ENCODE measurements around the gene PA2G4. TPM values are rescaled to one million over a fixed set of nuclear protein-coding genes. Genes with fewer than 3 reads are reported as not detected.

The PA2G4 gene
- polyA plus RNA-seq, 1 donor (not counting 4 experiments of a cell fraction or from before 2014, with no cell fraction given) = 480 TPM

DNA sequence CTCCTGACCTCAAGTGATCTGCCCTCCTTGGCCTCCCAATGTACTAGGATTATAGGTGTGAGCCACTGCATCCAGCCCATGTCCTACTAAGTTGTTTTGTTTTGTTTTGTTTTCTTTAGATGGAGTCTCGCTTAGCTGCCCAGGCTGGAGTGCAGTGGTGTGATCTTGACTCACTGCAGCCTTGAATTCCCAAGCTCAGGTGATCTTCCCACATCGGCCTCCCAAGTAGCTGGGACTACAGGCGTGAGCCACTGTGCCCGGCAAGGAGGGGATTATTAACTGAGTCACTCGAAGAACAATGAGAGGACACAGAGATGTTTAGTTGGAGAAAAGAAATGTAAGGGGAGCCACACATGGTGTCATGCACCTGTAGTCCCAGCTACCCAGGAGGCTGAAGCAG lies 42.4 kb upstream of the PA2G4 start:
- Histone ChIP-seq H2AFZ (ENCODE audit: control insufficient read depth, low read length) (no peak overlapping the region), H3K9me3 (ENCODE audit: control insufficient read depth, low read depth, low read length) (no peaks in the 10 kb centered on the region), H3K27me3 (ENCODE audit: control insufficient read depth, extremely low read depth, insufficient read depth, low read length) (no peaks in the 10 kb centered on the region), H3K9ac (ENCODE audit: control insufficient read depth, extremely low read depth, insufficient read depth, low read length) (no peak overlapping the region), H4K20me1 (ENCODE audit: control insufficient read depth, extremely low read depth, insufficient read depth, low read length) (no peaks in the 10 kb centered on the region), H3K79me2 (ENCODE audit: control insufficient read depth, insufficient read depth, low read length) (no peaks in the 10 kb centered on the region), H3K36me3 (ENCODE audit: control insufficient read depth in 2 of 2, extremely low read depth in 1 of 2, insufficient read depth in 2 of 2, low read length in 2 of 2) (no peaks in the 10 kb centered on the region), H3K4me2 (ENCODE audit: control insufficient read depth, extremely low read depth, insufficient read depth, low read depth, low read length) (no peak overlapping the region), H3K4me3 (ENCODE audit: control insufficient read depth in 2 of 3, extremely low read depth in 1 of 3, insufficient read depth in 2 of 3, low read depth in 1 of 3, low read length in 3 of 3) (no peak overlapping the region), H3K9me1 (ENCODE audit: control insufficient read depth, extremely low read depth, insufficient read depth, low read length) (no peaks in the 10 kb centered on the region), H3K4me1 (ENCODE audit: control insufficient read depth, extremely low read depth, insufficient read depth, low read length) (peaks cover 4% of the 10 kb centered on the region), H3K27ac (ENCODE audit: control insufficient read depth, insufficient read depth, low read length) (no peak overlapping the region)
- dilution Hi-C loops (cut with MboI; ENCODE audit: extremely low pct_ligation_motif_present, low sequenced_read_pairs) = no loop called here
- no peak for FAIRE-seq
- TF ChIP-seq EZH2 (IDR thresholded peaks at IDR 0.05; ENCODE audit: low read length) = no peak
- TF ChIP-seq, protein P1, sequence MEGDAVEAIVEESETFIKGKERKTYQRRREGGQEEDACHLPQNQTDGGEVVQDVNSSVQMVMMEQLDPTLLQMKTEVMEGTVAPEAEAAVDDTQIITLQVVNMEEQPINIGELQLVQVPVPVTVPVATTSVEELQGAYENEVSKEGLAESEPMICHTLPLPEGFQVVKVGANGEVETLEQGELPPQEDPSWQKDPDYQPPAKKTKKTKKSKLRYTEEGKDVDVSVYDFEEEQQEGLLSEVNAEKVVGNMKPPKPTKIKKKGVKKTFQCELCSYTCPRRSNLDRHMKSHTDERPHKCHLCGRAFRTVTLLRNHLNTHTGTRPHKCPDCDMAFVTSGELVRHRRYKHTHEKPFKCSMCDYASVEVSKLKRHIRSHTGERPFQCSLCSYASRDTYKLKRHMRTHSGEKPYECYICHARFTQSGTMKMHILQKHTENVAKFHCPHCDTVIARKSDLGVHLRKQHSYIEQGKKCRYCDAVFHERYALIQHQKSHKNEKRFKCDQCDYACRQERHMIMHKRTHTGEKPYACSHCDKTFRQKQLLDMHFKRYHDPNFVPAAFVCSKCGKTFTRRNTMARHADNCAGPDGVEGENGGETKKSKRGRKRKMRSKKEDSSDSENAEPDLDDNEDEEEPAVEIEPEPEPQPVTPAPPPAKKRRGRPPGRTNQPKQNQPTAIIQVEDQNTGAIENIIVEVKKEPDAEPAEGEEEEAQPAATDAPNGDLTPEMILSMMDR (optimal IDR thresholded peaks at IDR 0.05 in 1 of 3, IDR thresholded peaks at IDR 0.05 in 1 of 3, conservative IDR thresholded peaks at IDR 0.05 in 1 of 3; ENCODE audit: extremely low read depth in 1 of 3, insufficient read depth in 2 of 3, low read length in 3 of 3) = no peak
- DNase-seq (ENCODE audit: low read depth, low spot score) = no peak

DNA sequence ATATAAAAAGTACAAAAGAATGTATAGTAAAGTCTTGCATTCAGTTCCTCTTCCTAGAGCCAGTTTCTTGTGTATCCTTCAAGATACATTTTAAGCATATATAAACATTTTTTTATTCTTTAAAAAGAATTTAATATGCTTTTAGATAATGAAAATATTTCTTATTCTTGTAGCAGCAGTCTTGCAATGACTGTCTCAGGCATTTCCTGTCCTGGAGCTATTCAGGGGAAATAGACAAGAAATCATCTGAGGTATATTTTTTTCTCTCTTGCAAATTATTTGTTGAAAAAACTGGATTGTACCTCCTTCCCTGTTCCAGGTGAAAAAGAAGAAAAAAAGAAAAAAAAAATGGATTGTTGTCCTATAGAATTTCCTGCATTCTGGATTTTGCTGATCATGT lies 41.4 kb upstream of the PA2G4 start:
- H3K4me3 ChIP-seq (ENCODE audit: control insufficient read depth in 2 of 3, extremely low read depth in 1 of 3, insufficient read depth in 2 of 3, low read depth in 1 of 3, low read length in 3 of 3) = no peak overlapping the region
- peaks cover 4% of the 10 kb centered on the region for H3K4me1 ChIP-seq (ENCODE audit: control insufficient read depth, extremely low read depth, insufficient read depth, low read length)
- H3K36me3 ChIP-seq (ENCODE audit: control insufficient read depth in 2 of 2, extremely low read depth in 1 of 2, insufficient read depth in 2 of 2, low read length in 2 of 2) = no peaks in the 10 kb centered on the region
- no peaks in the 10 kb centered on the region for H4K20me1 ChIP-seq (ENCODE audit: control insufficient read depth, extremely low read depth, insufficient read depth, low read length)
- FAIRE-seq (no peak), DNase-seq (ENCODE audit: low read depth, low spot score) (no peak)
- H3K79me2 ChIP-seq (ENCODE audit: control insufficient read depth, insufficient read depth, low read length) = no peaks in the 10 kb centered on the region
- H3K4me2 ChIP-seq (ENCODE audit: control insufficient read depth, extremely low read depth, insufficient read depth, low read depth, low read length) = no peak overlapping the region
- no peak overlapping the region for H3K9ac ChIP-seq (ENCODE audit: control insufficient read depth, extremely low read depth, insufficient read depth, low read length)
- H2AFZ ChIP-seq (ENCODE audit: control insufficient read depth, low read length) = no peak overlapping the region
- dilution Hi-C loops (cut with MboI; ENCODE audit: extremely low pct_ligation_motif_present, low sequenced_read_pairs) = no loop called here
- no peaks in the 10 kb centered on the region for H3K9me3 ChIP-seq (ENCODE audit: control insufficient read depth, low read depth, low read length)
- H3K9me1 ChIP-seq (ENCODE audit: control insufficient read depth, extremely low read depth, insufficient read depth, low read length) = no peaks in the 10 kb centered on the region
- no peak for TF ChIP-seq EZH2 (IDR thresholded peaks at IDR 0.05; ENCODE audit: low read length)
- TF ChIP-seq, protein P1 (optimal IDR thresholded peaks at IDR 0.05 in 1 of 3, IDR thresholded peaks at IDR 0.05 in 1 of 3, conservative IDR thresholded peaks at IDR 0.05 in 1 of 3; ENCODE audit: extremely low read depth in 1 of 3, insufficient read depth in 2 of 3, low read length in 3 of 3) = no peak
- no peak overlapping the region for H3K27ac ChIP-seq (ENCODE audit: control insufficient read depth, insufficient read depth, low read length)
- H3K27me3 ChIP-seq (ENCODE audit: control insufficient read depth, extremely low read depth, insufficient read depth, low read length) = no peaks in the 10 kb centered on the region

Measured in keratinocyte (primary cell).